Activated T-helper 1 cell treated with anti-CD3 and anti-CD28 coated beads, Interleukin-12 subunit alpha, Interleukin-12 subunit beta, Interleukin-2, Interleukin-4 antibody, amounts not matched to agents 30 ng/mL and 10 ng/mL and 1 ng/mL, durations not matched to agents 14 hours and 24 hours and 36 hours (primary cell): ENCODE data around the gene COL17A1. TPM values are rescaled to one million over a fixed set of nuclear protein-coding genes. Genes with fewer than 3 reads are reported as not detected.

Source experiments
- DNase-seq: peaks from one replicate; pipeline ENCODE4 v3.0.0; 2021; ENCODE audit warnings: low spot score
- H3K27ac Mint-ChIP-seq: one replicate; pipeline ENCODE4 v1.8.0; 2021; ENCODE audit warnings: mild to moderate bottlenecking, mixed read lengths
- H3K27me3 Mint-ChIP-seq: one replicate; pipeline ENCODE4 v1.8.0; 2022; ENCODE audit warnings: mild to moderate bottlenecking, moderate library complexity, mixed read lengths; ENCODE audit not compliant: insufficient read depth
- H3K36me3 Mint-ChIP-seq: one replicate; pipeline ENCODE4 v1.8.0; 2021; ENCODE audit warnings: low read depth, mixed read lengths
- H3K4me1 Mint-ChIP-seq: one replicate; pipeline ENCODE4 v1.8.0; 2021; ENCODE audit warnings: low read depth, mixed read lengths
- H3K4me3 Mint-ChIP-seq: one replicate; pipeline ENCODE4 v1.8.0; 2021; ENCODE audit warnings: mild to moderate bottlenecking, moderate library complexity, mixed read lengths
- H3K9me3 Mint-ChIP-seq: one replicate; pipeline ENCODE4 v1.8.0; 2021; ENCODE audit warnings: mixed read lengths
- intact Hi-C: fragments of 100-400 bp; cut with micrococcal nuclease; formaldehyde crosslinking; loops from one replicate; pipeline ENCODE4 v1.15.1; 2024
- total RNA-seq: library from RNA; stranded (reverse); gene quantifications from 2 replicates; pipeline ENCODE4 v1.2.3, GENCODE V29; 2022

Gene COL17A1
- total RNA-seq, 1 donor from 2014 or later: not detected

- Mint-ChIP-seq H3K36me3 (no peaks in the 10 kb centered on the region), H3K4me1 (no peaks in the 10 kb centered on the region), H3K4me3 (no peak overlapping the region), H3K27ac (no peak overlapping the region), H3K27me3 (peaks cover 5% of the 10 kb centered on the region), H3K9me3 (no peaks in the 10 kb centered on the region)
- intact Hi-C loops: no loop called here
- no peak for DNase-seq
These were observed 24.5 kb downstream of the COL17A1 start for GRCh38 chr10:104061196-104061595.

DNA sequence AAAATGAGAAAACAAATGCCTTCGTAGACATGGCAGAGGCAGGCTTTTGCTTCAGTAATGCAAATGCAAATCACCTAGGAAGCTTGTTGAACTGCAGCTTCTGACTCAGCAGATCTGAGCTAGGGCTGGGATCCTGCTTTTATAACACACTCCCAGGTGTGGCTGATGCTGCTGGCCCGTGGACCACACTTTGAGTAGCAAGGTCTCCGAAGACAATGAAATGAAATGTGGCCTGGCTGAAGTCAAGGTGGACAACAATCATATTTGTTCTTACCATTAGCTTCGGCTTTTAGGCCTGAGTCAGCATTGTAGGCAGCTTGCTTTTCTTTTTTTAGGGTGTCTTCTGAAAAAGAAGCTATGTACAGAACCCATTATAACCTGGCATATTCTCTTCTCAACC, 26.3 kb downstream of the COL17A1 start:
- Mint-ChIP-seq H3K27me3 (no peaks in the 10 kb centered on the region), H3K36me3 (no peaks in the 10 kb centered on the region), H3K9me3 (no peaks in the 10 kb centered on the region), H3K27ac (no peak overlapping the region), H3K4me1 (no peaks in the 10 kb centered on the region), H3K4me3 (no peak overlapping the region)
- intact Hi-C loops: no loop called here
- no peak for DNase-seq

GRCh38 chr10:104057717-104058116, 28.0 kb downstream of the COL17A1 start:
- no peaks in the 10 kb centered on the region for H3K27me3 Mint-ChIP-seq
- H3K36me3 Mint-ChIP-seq: no peaks in the 10 kb centered on the region
- no peak overlapping the region for H3K4me3 Mint-ChIP-seq
- intact Hi-C loops: no loop called here
- no peak overlapping the region for H3K27ac Mint-ChIP-seq
- H3K4me1 Mint-ChIP-seq: no peaks in the 10 kb centered on the region
- no peak for DNase-seq
- no peaks in the 10 kb centered on the region for H3K9me3 Mint-ChIP-seq

DNA sequence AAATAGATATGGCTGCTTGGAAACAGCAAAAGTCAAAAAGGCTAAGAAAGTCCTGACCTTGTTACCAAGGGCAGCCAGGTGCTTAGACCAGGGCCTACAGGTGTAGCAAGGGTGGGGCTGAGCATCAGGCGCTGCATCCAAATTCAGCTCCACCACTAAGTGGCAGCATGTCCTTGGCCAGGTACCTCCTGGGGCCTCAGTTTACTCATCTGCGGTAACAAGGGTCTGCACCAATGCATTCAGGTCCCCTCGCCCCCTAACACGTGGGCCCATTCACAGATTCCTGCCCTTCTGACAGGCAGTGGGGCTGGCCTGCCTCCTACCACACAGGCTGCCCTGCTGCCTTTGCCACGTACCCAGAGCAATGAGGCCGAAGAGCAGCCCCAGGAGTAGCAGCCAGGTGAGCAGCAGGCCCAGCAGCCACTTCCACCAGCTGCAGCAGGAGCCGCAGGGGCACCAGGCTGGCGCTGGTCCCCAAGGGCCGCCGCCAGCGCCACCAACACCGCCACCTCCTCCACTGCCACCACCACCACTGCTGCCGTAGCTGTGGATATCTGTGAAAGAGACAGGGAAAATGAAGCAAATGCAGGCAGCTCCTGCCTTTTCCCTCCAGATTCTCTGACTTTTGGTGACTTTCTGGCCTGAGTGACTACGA, 28.9 kb downstream of the COL17A1 start:
- Mint-ChIP-seq H3K4me1 (no peaks in the 10 kb centered on the region), H3K27ac (no peak overlapping the region), H3K4me3 (no peak overlapping the region), H3K36me3 (no peaks in the 10 kb centered on the region), H3K27me3 (no peaks in the 10 kb centered on the region), H3K9me3 (no peaks in the 10 kb centered on the region)
- DNase-seq: no peak
- intact Hi-C loops: no loop called here

- no peaks in the 10 kb centered on the region for H3K9me3 Mint-ChIP-seq
- H3K27ac Mint-ChIP-seq: no peak overlapping the region
- no peaks in the 10 kb centered on the region for H3K36me3 Mint-ChIP-seq
- H3K4me3 Mint-ChIP-seq: no peak overlapping the region
- intact Hi-C loops: no loop called here
- H3K4me1 Mint-ChIP-seq: no peaks in the 10 kb centered on the region
- no peak for DNase-seq
- H3K27me3 Mint-ChIP-seq: no peaks in the 10 kb centered on the region
These were observed 31.2 kb downstream of the COL17A1 start for GRCh38 chr10:104054430-104054829.

GRCh38 chr10:104053201-104053600, 32.5 kb downstream of the COL17A1 start:
- Mint-ChIP-seq H3K27ac (no peak overlapping the region), H3K9me3 (no peaks in the 10 kb centered on the region), H3K36me3 (no peaks in the 10 kb centered on the region), H3K4me3 (no peak overlapping the region), H3K4me1 (no peaks in the 10 kb centered on the region), H3K27me3 (peaks cover 4% of the 10 kb centered on the region)
- DNase-seq: no peak
- intact Hi-C loops: no loop called here

- H3K27me3 Mint-ChIP-seq: peaks cover 4% of the 10 kb centered on the region
- intact Hi-C loops: no loop called here
- DNase-seq: no peak
- H3K4me1 Mint-ChIP-seq: no peaks in the 10 kb centered on the region
- no peak overlapping the region for H3K27ac Mint-ChIP-seq
- no peak overlapping the region for H3K4me3 Mint-ChIP-seq
- no peaks in the 10 kb centered on the region for H3K36me3 Mint-ChIP-seq
- no peaks in the 10 kb centered on the region for H3K9me3 Mint-ChIP-seq
These were observed 33.2 kb downstream of the COL17A1 start for GRCh38 chr10:104052431-104052830.

- H3K4me3 Mint-ChIP-seq: no peak overlapping the region
- H3K27me3 Mint-ChIP-seq: peaks cover 5% of the 10 kb centered on the region
- intact Hi-C loops: loop anchor here (10.0 kb wide), 1 partner anchor 155 kb away; no protein-coding TSS in a partner anchor
- no peaks in the 10 kb centered on the region for H3K36me3 Mint-ChIP-seq
- no peaks in the 10 kb centered on the region for H3K4me1 Mint-ChIP-seq
- H3K9me3 Mint-ChIP-seq: no peaks in the 10 kb centered on the region
- H3K27ac Mint-ChIP-seq: no peak overlapping the region
- DNase-seq: no peak
These were observed 36.0 kb downstream of the COL17A1 start for GRCh38 chr10:104049504-104050250.

DNA sequence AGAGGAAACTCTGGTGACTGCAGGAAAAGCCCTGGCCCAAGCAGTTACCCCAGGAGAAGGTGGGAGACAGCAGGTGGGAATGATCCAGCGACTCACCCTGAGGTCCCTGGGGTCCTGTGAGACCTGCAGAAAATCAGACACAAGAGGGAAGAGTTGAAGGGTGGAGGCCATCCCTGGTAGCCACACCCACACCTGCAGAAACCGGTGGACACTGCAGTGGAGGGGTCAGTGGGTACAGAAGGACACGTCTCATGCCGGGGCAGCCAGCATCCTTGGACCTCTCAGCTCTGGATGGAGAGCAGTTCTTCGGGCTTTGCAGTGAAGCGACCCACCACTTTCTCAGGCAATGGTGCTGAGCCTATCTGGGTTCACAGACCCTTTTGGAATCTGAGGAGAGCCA, 39.0 kb downstream of the COL17A1 start:
- no peaks in the 10 kb centered on the region for H3K4me1 Mint-ChIP-seq
- intact Hi-C loops: loop anchor here (10.0 kb wide), 1 partner anchor 158 kb away; no protein-coding TSS in a partner anchor
- H3K36me3 Mint-ChIP-seq: no peaks in the 10 kb centered on the region
- peaks cover 8% of the 10 kb centered on the region for H3K27me3 Mint-ChIP-seq
- no peaks in the 10 kb centered on the region for H3K9me3 Mint-ChIP-seq
- H3K4me3 Mint-ChIP-seq: no peak overlapping the region
- no peak for DNase-seq
- no peak overlapping the region for H3K27ac Mint-ChIP-seq

DNA sequence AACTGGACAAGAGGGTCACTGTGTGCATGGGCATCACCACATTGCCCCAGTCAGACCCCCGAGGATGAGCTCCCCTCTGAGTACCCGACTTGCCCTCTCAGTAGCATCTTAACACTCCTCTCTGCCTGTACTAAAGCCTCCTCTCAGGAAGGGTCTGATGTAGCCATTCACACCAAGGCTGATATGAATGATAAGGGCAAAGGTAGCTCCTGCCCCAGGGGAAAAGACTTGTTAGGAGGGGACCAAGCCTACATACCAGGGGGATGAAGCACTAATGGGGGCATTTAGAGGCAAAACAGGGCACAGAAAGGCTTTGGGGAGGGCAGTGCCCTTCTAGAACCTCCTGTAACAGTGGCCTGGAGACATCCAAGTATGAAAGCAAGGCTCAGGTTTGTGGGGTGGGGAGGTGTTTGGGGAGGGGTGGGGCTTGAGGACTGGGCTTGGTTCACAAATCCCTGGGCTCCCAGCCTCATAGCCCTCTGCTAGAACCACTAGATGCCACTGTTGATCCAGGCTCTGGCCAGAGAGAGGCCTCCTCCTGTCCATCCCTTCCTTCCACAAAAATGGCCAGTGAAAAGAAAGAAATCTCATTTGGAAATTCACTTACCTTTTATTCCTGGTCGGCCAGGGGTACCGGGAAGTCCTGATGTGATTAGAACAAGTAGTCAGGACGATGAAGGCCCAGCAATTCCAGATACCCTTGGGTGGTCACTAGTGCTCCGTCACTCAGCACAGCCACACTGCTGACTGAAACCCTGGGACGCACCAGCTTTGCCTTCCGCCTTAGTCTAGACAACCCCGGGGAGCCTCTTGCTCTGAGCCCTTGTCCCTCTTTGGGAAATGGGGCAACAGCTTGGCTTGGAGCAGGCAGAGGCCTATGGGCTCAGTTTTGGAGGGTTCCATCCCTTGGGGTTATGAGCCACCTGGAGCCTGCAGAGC, 40.3 kb downstream of the COL17A1 start:
- intact Hi-C loops: loop anchor here (10.0 kb wide), 1 partner anchor 159 kb away; no protein-coding TSS in a partner anchor

GRCh38 chr10:104043854-104044253, 41.8 kb downstream of the COL17A1 start:
- Mint-ChIP-seq H3K4me1 (no peaks in the 10 kb centered on the region), H3K27ac (no peak overlapping the region), H3K36me3 (no peaks in the 10 kb centered on the region), H3K27me3 (peaks cover 8% of the 10 kb centered on the region), H3K4me3 (no peak overlapping the region), H3K9me3 (no peaks in the 10 kb centered on the region)
- intact Hi-C loops: loop anchor here (10.0 kb wide), 1 partner anchor 161 kb away; no protein-coding TSS in a partner anchor
- DNase-seq: no peak

More for the DNA sequence above, 40.3 kb downstream of the COL17A1 start:
- H3K36me3 Mint-ChIP-seq: no peaks in the 10 kb centered on the region
- no peak overlapping the region for H3K4me3 Mint-ChIP-seq
- no peak overlapping the region for H3K27ac Mint-ChIP-seq
- no peaks in the 10 kb centered on the region for H3K4me1 Mint-ChIP-seq
- DNase-seq: no peak
- H3K27me3 Mint-ChIP-seq: peaks cover 8% of the 10 kb centered on the region
- no peaks in the 10 kb centered on the region for H3K9me3 Mint-ChIP-seq

- no peak overlapping the region for H3K27ac Mint-ChIP-seq
- no peak overlapping the region for H3K4me3 Mint-ChIP-seq
- intact Hi-C loops: loop anchor here (10.0 kb wide), 1 partner anchor 161 kb away; no protein-coding TSS in a partner anchor
- H3K27me3 Mint-ChIP-seq: peaks cover 5% of the 10 kb centered on the region
- H3K4me1 Mint-ChIP-seq: no peaks in the 10 kb centered on the region
- DNase-seq: no peak
- no peaks in the 10 kb centered on the region for H3K9me3 Mint-ChIP-seq
- H3K36me3 Mint-ChIP-seq: no peaks in the 10 kb centered on the region
These were observed 42.4 kb downstream of the COL17A1 start for GRCh38 chr10:104043185-104043830.
